Measurements from ENCODE around the gene NCOA1. TPM values are rescaled to one million over a fixed set of nuclear protein-coding genes. Genes with fewer than 3 reads are reported as not detected.

NCOA1 gene
- total and polyA plus RNA-seq, 2 of the 4 experiments (the other 2 are of a cell fraction) = 6.7 to 11.3 TPM

GRCh38 chr2:24493713-24494112, 2.7 kb downstream of the NCOA1 start:
- dilution Hi-C loops (cut with HindIII; ENCODE audit: low sequenced_read_pairs, unreplicated experiment) = no loop called here
- no peak overlapping the region for H4K91ac ChIP-seq (ENCODE audit: insufficient read depth, low read depth, low read length)
- H3K9ac ChIP-seq (ENCODE audit: low read depth, low read length) = no peak overlapping the region
- H3K9me3 ChIP-seq (ENCODE audit: control insufficient read depth, insufficient read depth, low read length) = no peaks in the 10 kb centered on the region
- H3K27ac ChIP-seq (ENCODE audit: insufficient read depth, low read length) = no peak overlapping the region
- H3K4ac ChIP-seq (ENCODE audit: low read depth, low read length) = no peak overlapping the region
- no peak overlapping the region for H3K18ac ChIP-seq (ENCODE audit: low read depth, low read length)
- no peak overlapping the region for H3K4me3 ChIP-seq (ENCODE audit: insufficient read depth, low read depth, low read length)
- no peak overlapping the region for H3K23ac ChIP-seq (ENCODE audit: low read depth, low read length)
- ATAC-seq (ENCODE audit: low read depth) = no peak
- H4K20me1 ChIP-seq (ENCODE audit: insufficient read depth, low read length) = peaks cover 19% of the 10 kb centered on the region; the same call in 1 of the 2 replicates
- H4K5ac ChIP-seq (ENCODE audit: low read depth, low read length) = no peak overlapping the region
- no peak overlapping the region for H2BK5ac ChIP-seq (ENCODE audit: low read depth, low read length, poor library complexity, severe bottlenecking)
- no peak overlapping the region for H4K8ac ChIP-seq (ENCODE audit: low read depth in 2 of 2, low read length in 2 of 2)
- no peak overlapping the region for H2BK120ac ChIP-seq (ENCODE audit: low read depth, low read length)
- peaks cover 24 to 34% of the 10 kb centered on the region in 2 experiments for H3K79me1 ChIP-seq (ENCODE audit: low read depth in 1 of 2, low read length in 2 of 2)
- no peak overlapping the region for H2AFZ ChIP-seq (replicated peaks; ENCODE audit: low read length, poor library complexity)
- H2BK20ac ChIP-seq (ENCODE audit: low read depth, low read length) = no peak overlapping the region
- no peak overlapping the region for H3K56ac ChIP-seq (ENCODE audit: extremely low read depth, insufficient read depth, low read length)
- TF ChIP-seq SMC3 (IDR thresholded peaks at IDR 0.05; ENCODE audit: low read depth, low read length) = no peak
- no peak for TF ChIP-seq FOS (IDR thresholded peaks at IDR 0.05; ENCODE audit: low read depth, low read length)
- no peak for TF ChIP-seq CTCF (conservative IDR thresholded peaks at IDR 0.05; ENCODE audit: low read depth, low read length)
- no peak for TF ChIP-seq CHD1 (IDR thresholded peaks at IDR 0.05; ENCODE audit: low read depth, low read length)
- no peak for TF ChIP-seq RAD21 (IDR thresholded peaks at IDR 0.05; ENCODE audit: low read length)
- no peak for TF ChIP-seq MAZ (IDR thresholded peaks at IDR 0.05; ENCODE audit: borderline replicate concordance, low read depth, low read length)
- no peak for TF ChIP-seq MAFK (IDR thresholded peaks at IDR 0.05; ENCODE audit: low read depth, low read length)
- DNase-seq = no peak
- no peak overlapping the region for H2AK9ac ChIP-seq (replicated peaks; ENCODE audit: low read depth, low read length, poor library complexity)
- no peaks in the 10 kb centered on the region for H3K36me3 ChIP-seq (ENCODE audit: control insufficient read depth, insufficient read depth, low read length)
- H3K9me1 ChIP-seq (ENCODE audit: insufficient read depth, low read length) = peaks cover 6% of the 10 kb centered on the region
- no peak overlapping the region for H2AK5ac ChIP-seq (ENCODE audit: low read depth, low read length)
- intact Hi-C loops (cut with micrococcal nuclease) = loop anchor here (5.0 kb wide), 3 partner anchors 71 to 334 kb away; partner anchors contain the start of genes CENPO and PTRHD1
- no peak overlapping the region for H3K14ac ChIP-seq (replicated peaks; ENCODE audit: low read depth, low read length)
- H2BK15ac ChIP-seq (ENCODE audit: low read depth, low read length) = no peak overlapping the region
- in situ Hi-C loops (cut with MboI; ENCODE audit: low sequenced_read_pairs) = no loop called here
- ChIA-PET POLR2A (ENCODE audit: unreplicated experiment) (no interaction called here), CTCF (no interaction called here)
- no peak overlapping the region for H3K4me2 ChIP-seq (ENCODE audit: low read depth, low read length)
- no peaks in the 10 kb centered on the region for H3K27me3 ChIP-seq (ENCODE audit: control insufficient read depth, insufficient read depth, low read length)
- BruUV-seq (replicated peaks) = no TSS peak
- H3K4me1 ChIP-seq (ENCODE audit: control insufficient read depth, insufficient read depth, low read length) = peaks cover 7% of the 10 kb centered on the region
- no CpG with 5 or more reads among the region's 1 CpG for WGBS, 2 experiments (ENCODE audit: extremely low coverage in 2 of 2, insufficient read length in 1 of 2)

All from IMR-90 (cell line).